HepG2 (cell line): Measurements from ENCODE around the gene IRGQ. TPM values are rescaled to one million over a fixed set of nuclear protein-coding genes. Genes with fewer than 3 reads are reported as not detected.
A peak's percentile ranks its signal among the peaks of the same experiment; 100 is the strongest.

Experiments used
- ELF3 ChIP-seq: IDR thresholded peaks from 2 replicates; pipeline ENCODE4 v1.6.1; 2016; ENCODE audit warnings: missing genetic modification reagents, missing compliant biosample characterization
- ERF ChIP-seq: IDR thresholded peaks from 2 replicates; pipeline ENCODE4 v1.6.1; 2018; ENCODE audit warnings: missing biosample characterization, missing genetic modification reagents
- FOXK1 ChIP-seq: sonication (generic); formaldehyde crosslinking; IDR thresholded peaks from 2 replicates; pipeline ENCODE4 v1.4.0; 2020; ENCODE audit warnings: low read depth, missing genetic modification reagents, borderline replicate concordance
- FOXK2 ChIP-seq: fragments of 450-650 bp; IDR thresholded peaks from 2 replicates; pipeline ENCODE4 v1.6.1; 2016
- MEIS1 ChIP-seq: sonication (generic); formaldehyde crosslinking; IDR thresholded peaks from 2 replicates; pipeline ENCODE4 v1.9.0; 2021; ENCODE audit warnings: mild to moderate bottlenecking, missing genetic modification reagents, moderate library complexity, borderline replicate concordance
- MEIS2 ChIP-seq: sonication (generic); formaldehyde crosslinking; IDR thresholded peaks from 2 replicates; pipeline ENCODE4 v1.9.0; 2021; ENCODE audit warnings: mild to moderate bottlenecking, missing genetic modification reagents
- MIER3 ChIP-seq: IDR thresholded peaks from 2 replicates; pipeline ENCODE4 v1.6.1; 2016; ENCODE audit warnings: missing compliant biosample characterization, borderline replicate concordance
- MNT ChIP-seq: fragments of 450-650 bp; IDR thresholded peaks from 2 replicates; pipeline ENCODE4 v1.6.1; 2016
- MXI1 ChIP-seq: IDR thresholded peaks from 3 replicates; pipeline ENCODE4 v1.6.1; 2012; ENCODE audit warnings: low read depth, low read length, inconsistent platforms, borderline replicate concordance
- NCOR1 ChIP-seq: fragments of 200-600 bp; sonication (generic); IDR thresholded peaks from 2 replicates; pipeline ENCODE4 v1.7.0; 2017; ENCODE audit warnings: antibody characterized with exemption, low read length, borderline replicate concordance
- NONO ChIP-seq, 2 experiments: fragments of 450-650 bp in 1 of 2; sonication (generic) in 1 of 2; formaldehyde crosslinking in 1 of 2; IDR thresholded peaks in 1 of 2; conservative IDR thresholded peaks in 1 of 2; 2 replicates each; pipeline versions ENCODE4 v1.6.1 to v1.8.0; 2017 to 2022; ENCODE audit warnings: mild to moderate bottlenecking in 1 of 2, missing genetic modification reagents in 1 of 2, moderate library complexity in 1 of 2
- POLR2A ChIP-seq, 2 experiments: IDR thresholded peaks; 2 replicates each; pipeline ENCODE4 v1.6.1; 2011; ENCODE audit warnings: low read depth in 2 of 2, low read length in 2 of 2, mild to moderate bottlenecking in 1 of 2, moderate library complexity in 1 of 2; ENCODE audit not compliant: insufficient read depth in 1 of 2
- SP2 ChIP-seq: sonication (generic); formaldehyde crosslinking; IDR thresholded peaks from 2 replicates; pipeline ENCODE4 v1.5.1; 2020; ENCODE audit warnings: mild to moderate bottlenecking, missing genetic modification reagents
- TEAD3 ChIP-seq: optimal IDR thresholded peaks from 2 replicates; pipeline ENCODE3; 2016; ENCODE audit warnings: borderline replicate concordance
- TFDP1 ChIP-seq: IDR thresholded peaks from 2 replicates; pipeline ENCODE4 v1.6.1; 2016; ENCODE audit warnings: missing compliant biosample characterization, missing genetic modification reagents, borderline replicate concordance
- ZBTB7B ChIP-seq: sonication (generic); formaldehyde crosslinking; IDR thresholded peaks from 2 replicates; pipeline ENCODE4 v1.4.0; 2020; ENCODE audit warnings: missing genetic modification reagents
- ZNF326 ChIP-seq: sonication (generic); formaldehyde crosslinking; IDR thresholded peaks from 2 replicates; pipeline ENCODE4 v1.4.0; 2020; ENCODE audit warnings: missing genetic modification reagents, borderline replicate concordance
- ZNF335 ChIP-seq: sonication (generic); formaldehyde crosslinking; IDR thresholded peaks from 2 replicates; pipeline ENCODE4 v1.4.0; 2020; ENCODE audit warnings: missing genetic modification reagents
- ZNF713 ChIP-seq: sonication (generic); formaldehyde crosslinking; IDR thresholded peaks from 2 replicates; pipeline ENCODE4 v1.4.0; 2020; ENCODE audit warnings: mild to moderate bottlenecking, missing genetic modification reagents
- ZNF768 ChIP-seq: sonication (generic); formaldehyde crosslinking; IDR thresholded peaks from 2 replicates; pipeline ENCODE4 v1.4.0; 2020; ENCODE audit warnings: missing genetic modification reagents
- ZSCAN25 ChIP-seq: sonication (generic); formaldehyde crosslinking; IDR thresholded peaks from 2 replicates; pipeline ENCODE4 v1.8.0; 2022; ENCODE audit warnings: mild to moderate bottlenecking, missing genetic modification reagents
- ZSCAN29 ChIP-seq: sonication (generic); formaldehyde crosslinking; conservative IDR thresholded peaks from 2 replicates; pipeline ENCODE4 v1.4.0; 2020; ENCODE audit warnings: mild to moderate bottlenecking, missing genetic modification reagents
- polyA plus RNA-seq, 8 experiments: library from polyadenylated mRNA; depleted of rRNA in 3 of 8; stranded (reverse) in 7 of 8; unstranded in 1 of 8; fragments of >200 nt; fragmentation: Illumina TruSeq in 4 of 8; extraction: Trizol in 4 of 8; gene quantifications; 2 replicates each; pipeline versions ENCODE4 v1.2.1 to v1.2.3, GENCODE V29; 2011 to 2016; ENCODE audit warnings: low read depth in 4 of 8, missing spikeins in 1 of 8, mixed read lengths in 1 of 8; ENCODE audit not compliant: insufficient read depth in 1 of 8
- total RNA-seq, 5 experiments: library from RNA; depleted of rRNA; stranded (reverse); fragments of >200 nt; fragmentation: Illumina TruSeq; extraction: Trizol; gene quantifications; 2 replicates each; pipeline ENCODE4 v1.2.3, GENCODE V29; 2016; ENCODE audit warnings: low read depth in 1 of 5
- TF ChIP-seq, protein P1 (sequence below), 2 experiments: IDR thresholded peaks; 2 replicates each; pipeline ENCODE4 v1.6.1; 2011 to 2012; ENCODE audit warnings: low read length in 2 of 2, borderline replicate concordance in 1 of 2, low read depth in 1 of 2, mild to moderate bottlenecking in 1 of 2, moderate library complexity in 1 of 2
- TF ChIP-seq, protein P2 (sequence below): sonication (generic); formaldehyde crosslinking; IDR thresholded peaks from 2 replicates; pipeline ENCODE4 v1.4.0; 2020; ENCODE audit warnings: low read depth, mild to moderate bottlenecking, missing genetic modification reagents

Gene IRGQ
- total and polyA plus RNA-seq, 2 of the 13 experiments (the other 11 are each of a cell fraction or from before 2014, with no cell fraction given) = 11.6 to 12.4 TPM

GRCh38 chr19:43634872-43635560 lies 39.1 kb upstream of the IRGQ start (continued):
- TF ChIP-seq, protein P1, sequence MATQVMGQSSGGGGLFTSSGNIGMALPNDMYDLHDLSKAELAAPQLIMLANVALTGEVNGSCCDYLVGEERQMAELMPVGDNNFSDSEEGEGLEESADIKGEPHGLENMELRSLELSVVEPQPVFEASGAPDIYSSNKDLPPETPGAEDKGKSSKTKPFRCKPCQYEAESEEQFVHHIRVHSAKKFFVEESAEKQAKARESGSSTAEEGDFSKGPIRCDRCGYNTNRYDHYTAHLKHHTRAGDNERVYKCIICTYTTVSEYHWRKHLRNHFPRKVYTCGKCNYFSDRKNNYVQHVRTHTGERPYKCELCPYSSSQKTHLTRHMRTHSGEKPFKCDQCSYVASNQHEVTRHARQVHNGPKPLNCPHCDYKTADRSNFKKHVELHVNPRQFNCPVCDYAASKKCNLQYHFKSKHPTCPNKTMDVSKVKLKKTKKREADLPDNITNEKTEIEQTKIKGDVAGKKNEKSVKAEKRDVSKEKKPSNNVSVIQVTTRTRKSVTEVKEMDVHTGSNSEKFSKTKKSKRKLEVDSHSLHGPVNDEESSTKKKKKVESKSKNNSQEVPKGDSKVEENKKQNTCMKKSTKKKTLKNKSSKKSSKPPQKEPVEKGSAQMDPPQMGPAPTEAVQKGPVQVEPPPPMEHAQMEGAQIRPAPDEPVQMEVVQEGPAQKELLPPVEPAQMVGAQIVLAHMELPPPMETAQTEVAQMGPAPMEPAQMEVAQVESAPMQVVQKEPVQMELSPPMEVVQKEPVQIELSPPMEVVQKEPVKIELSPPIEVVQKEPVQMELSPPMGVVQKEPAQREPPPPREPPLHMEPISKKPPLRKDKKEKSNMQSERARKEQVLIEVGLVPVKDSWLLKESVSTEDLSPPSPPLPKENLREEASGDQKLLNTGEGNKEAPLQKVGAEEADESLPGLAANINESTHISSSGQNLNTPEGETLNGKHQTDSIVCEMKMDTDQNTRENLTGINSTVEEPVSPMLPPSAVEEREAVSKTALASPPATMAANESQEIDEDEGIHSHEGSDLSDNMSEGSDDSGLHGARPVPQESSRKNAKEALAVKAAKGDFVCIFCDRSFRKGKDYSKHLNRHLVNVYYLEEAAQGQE (IDR thresholded peaks at IDR 0.05; ENCODE audit: borderline replicate concordance in 1 of 2, low read depth in 1 of 2, low read length in 2 of 2) = 0 out of 4 replicates have a peak, but pooled peaks of 1 of the 2 experiments have one; percentile 3
- TF ChIP-seq ZNF326 (CRISPR knock-in tag) = no peak
- TF ChIP-seq FOXK1 (CRISPR knock-in tag) = peak; percentile 59; the same call in 1 of the 2 replicates
- TF ChIP-seq MXI1 = peak; percentile 14; the same call in 1 of the 3 replicates
- TF ChIP-seq SP2 (CRISPR knock-in tag) = no peak
- no peak; the same call in 1 of the 2 replicates for TF ChIP-seq MIER3
- peak; percentile 51; the same call in 1 of the 2 replicates for TF ChIP-seq ELF3 (CRISPR knock-in tag)
- TF ChIP-seq ZNF713 (CRISPR knock-in tag) = no peak
- TF ChIP-seq ZNF768 (CRISPR knock-in tag) = no peak
- peak; percentile 72 for TF ChIP-seq ZNF335 (CRISPR knock-in tag)
- TF ChIP-seq, protein P2, sequence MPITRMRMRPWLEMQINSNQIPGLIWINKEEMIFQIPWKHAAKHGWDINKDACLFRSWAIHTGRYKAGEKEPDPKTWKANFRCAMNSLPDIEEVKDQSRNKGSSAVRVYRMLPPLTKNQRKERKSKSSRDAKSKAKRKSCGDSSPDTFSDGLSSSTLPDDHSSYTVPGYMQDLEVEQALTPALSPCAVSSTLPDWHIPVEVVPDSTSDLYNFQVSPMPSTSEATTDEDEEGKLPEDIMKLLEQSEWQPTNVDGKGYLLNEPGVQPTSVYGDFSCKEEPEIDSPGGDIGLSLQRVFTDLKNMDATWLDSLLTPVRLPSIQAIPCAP (CRISPR knock-in tag) = no peak
- no peak for TF ChIP-seq TFDP1 (CRISPR knock-in tag)
- 0 out of 2 replicates have a peak, but pooled peaks have one; percentile 42 for TF ChIP-seq MEIS1
- TF ChIP-seq ZSCAN29 (CRISPR knock-in tag) = 0 out of 2 replicates have a peak, but pooled peaks have one; percentile 52
- TF ChIP-seq ERF (CRISPR knock-in tag) = 0 out of 2 replicates have a peak, but pooled peaks have one; percentile 41
- TF ChIP-seq MNT = no peak
- peak; percentile 73; the same call in 1 of the 2 replicates for TF ChIP-seq NCOR1
- no peak for TF ChIP-seq NONO (IDR thresholded peaks at IDR 0.05)
- peak; percentile 63; the same call in 1 of the 2 replicates for TF ChIP-seq NONO (CRISPR knock-in tag; conservative IDR thresholded peaks at IDR 0.05)
- peak; percentile 63; the same call in 1 of the 2 replicates for TF ChIP-seq ZBTB7B
- TF ChIP-seq FOXK2 = peak; percentile 97
- TF ChIP-seq ZSCAN25 = 0 out of 2 replicates have a peak, but pooled peaks have one; percentile 19
- TF ChIP-seq TEAD3 (CRISPR knock-in tag) = peak; percentile 60
- peak; percentile 74 to 75 for TF ChIP-seq POLR2A (IDR thresholded peaks at IDR 0.05; ENCODE audit: insufficient read depth in 1 of 2, low read depth in 2 of 2, low read length in 2 of 2)
- no peak for TF ChIP-seq MEIS2 (CRISPR knock-in tag)
